Endothelial cell of umbilical vein (primary cell): ENCODE data around the gene FAM47A. TPM values are rescaled to one million over a fixed set of nuclear protein-coding genes. Genes with fewer than 3 reads are reported as not detected.

Experiments used
- Bru-seq: library from RNA; stranded (reverse); fragments of 400-500 nt; gene quantifications from one replicate; lab custom pipeline; 2021; lab: Mats Ljungman, UMichigan
- BruChase-seq, 2 experiments: library from RNA; stranded (reverse); fragments of 400-500 nt; gene quantifications; one replicate each; lab custom pipeline; 2021; lab: Mats Ljungman, UMichigan
- BruUV-seq: library from RNA; stranded (reverse); fragments of 400-500 nt; replicated peaks from 2 replicates; lab custom pipeline; 2021; lab: Mats Ljungman, UMichigan
- CTCF ChIA-PET: fragments of 300-600, 350-600 bp; sonication (Branson Sonifier 250); formaldehyde crosslinking; loops from one replicate; lab custom pipeline; 2021; ENCODE audit warnings: antibody characterized with exemption, inconsistent platforms; lab: Charles Lee
- POLR2A ChIA-PET: fragments of 300-600, 350-600 bp; sonication (Branson Sonifier 250); formaldehyde crosslinking; loops from one replicate; lab custom pipeline; 2021; ENCODE audit warnings: antibody characterized with exemption, inconsistent platforms; lab: Charles Lee
- DNase-seq: peaks from one replicate; pipeline ENCODE4 v3.0.0-alpha.2; 2011; ENCODE audit warnings: low read depth, low spot score
- FAIRE-seq: peaks from 2 replicates; lab custom pipeline; 2011; peaks lifted over from hg19 to GRCh38; lab: Jason Lieb, UNC
- H2AFZ ChIP-seq: 2 replicates; pipeline ENCODE4 v1.6.0; 2012; ENCODE audit warnings: low read depth, low read length, control low read depth, inconsistent platforms
- H3K27ac ChIP-seq: 2 replicates; pipeline ENCODE4 v1.5.1; 2011; ENCODE audit warnings: low read depth, mild to moderate bottlenecking, control low read depth, low read length, moderate library complexity; ENCODE audit not compliant: insufficient read depth
- H3K27me3 ChIP-seq, 2 experiments: 2 replicates each; pipeline versions ENCODE4 v1.6.0 to v1.6.1; 2011; ENCODE audit warnings: low read length in 2 of 2, mixed read lengths in 1 of 2; ENCODE audit not compliant: control insufficient read depth in 2 of 2, insufficient read depth in 2 of 2
- H3K36me3 ChIP-seq, 2 experiments: 2 replicates in 1 of 2; 3 replicates in 1 of 2; pipeline ENCODE4 v1.5.1; 2011; ENCODE audit warnings: low read length in 2 of 2, mild to moderate bottlenecking in 1 of 2, moderate library complexity in 1 of 2; ENCODE audit not compliant: control insufficient read depth in 2 of 2, insufficient read depth in 2 of 2; ENCODE audit errors: extremely low read depth in 1 of 2
- H3K4me1 ChIP-seq: 3 replicates; pipeline ENCODE4 v1.5.1; 2011; ENCODE audit warnings: mild to moderate bottlenecking, low read length; ENCODE audit not compliant: control insufficient read depth, insufficient read depth; ENCODE audit errors: extremely low read depth
- H3K4me2 ChIP-seq: 2 replicates; pipeline ENCODE4 v1.6.1; 2011; ENCODE audit warnings: low read length, control low read depth, mixed read lengths; ENCODE audit not compliant: insufficient read depth
- H3K4me3 ChIP-seq, 3 experiments: fragments of 200-600 bp in 1 of 3; sonication (generic), shearing (Covaris generic) in 1 of 3; replicated peaks in 1 of 3; 2 replicates each; pipeline ENCODE4 v1.5.1; 2011 to 2016; ENCODE audit warnings: control low read depth in 3 of 3, low read length in 3 of 3, mild to moderate bottlenecking in 2 of 3, inconsistent platforms in 1 of 3, low read depth in 1 of 3, moderate library complexity in 1 of 3; ENCODE audit not compliant: insufficient read depth in 1 of 3
- H3K79me2 ChIP-seq: 2 replicates; pipeline ENCODE4 v1.6.0; 2012; ENCODE audit warnings: low read length, inconsistent platforms; ENCODE audit not compliant: control insufficient read depth, insufficient read depth
- H3K9ac ChIP-seq: replicated peaks from 2 replicates; pipeline ENCODE3; 2011; ENCODE audit warnings: low read length, control low read depth; ENCODE audit not compliant: insufficient read depth; ENCODE audit errors: extremely low read depth
- H3K9me1 ChIP-seq: replicated peaks from 3 replicates; pipeline ENCODE4 v1.6.0; 2011; ENCODE audit warnings: mild to moderate bottlenecking, low read length; ENCODE audit not compliant: control insufficient read depth, insufficient read depth; ENCODE audit errors: extremely low read depth
- H3K9me3 ChIP-seq: replicated peaks from 2 replicates; pipeline ENCODE4 v1.5.1; 2012; ENCODE audit warnings: low read length, inconsistent platforms; ENCODE audit not compliant: control insufficient read depth, insufficient read depth
- H4K20me1 ChIP-seq: replicated peaks from 2 replicates; pipeline ENCODE3; 2011; ENCODE audit warnings: mild to moderate bottlenecking, low read length; ENCODE audit not compliant: control insufficient read depth, insufficient read depth; ENCODE audit errors: extremely low read depth
- CTCF ChIP-seq, 2 donors: IDR thresholded peaks; 1 replicate in 1 of 2; 2 replicates in 1 of 2; pipeline ENCODE4 v1.5.1; 2011; ENCODE audit warnings: low read length in 2 of 2, mild to moderate bottlenecking in 2 of 2, moderate library complexity in 2 of 2, control low read depth in 1 of 2, inconsistent platforms in 1 of 2, low read depth in 1 of 2; ENCODE audit not compliant: insufficient read depth in 1 of 2; ENCODE audit errors: extremely low read depth in 1 of 2
- EZH2 ChIP-seq: IDR thresholded peaks from 2 replicates; pipeline ENCODE4 v1.6.1; 2012; ENCODE audit warnings: borderline replicate concordance, low read depth, mild to moderate bottlenecking, moderate library complexity, low read length, inconsistent platforms; ENCODE audit not compliant: severe bottlenecking
- FOS ChIP-seq: IDR thresholded peaks from 2 replicates; pipeline ENCODE4 v1.6.1; 2011; ENCODE audit warnings: mild to moderate bottlenecking, low read length, moderate library complexity, borderline replicate concordance; ENCODE audit not compliant: insufficient read depth
- GATA2 ChIP-seq: IDR thresholded peaks from 2 replicates; pipeline ENCODE4 v1.7.0; 2011; ENCODE audit warnings: low read depth, mild to moderate bottlenecking, moderate library complexity, mixed read lengths, low read length; ENCODE audit not compliant: insufficient read length, insufficient read depth
- JUN ChIP-seq: IDR thresholded peaks from 2 replicates; pipeline ENCODE4 v1.6.1; 2011; ENCODE audit warnings: borderline replicate concordance, low read depth; ENCODE audit not compliant: insufficient read length, insufficient read depth
- MAX ChIP-seq: IDR thresholded peaks from 2 replicates; pipeline ENCODE4 v1.6.1; 2011; ENCODE audit not compliant: insufficient read depth, insufficient read length
- MYC ChIP-seq: IDR thresholded peaks from one replicate; pipeline ENCODE4 v1.6.1; 2011; ENCODE audit warnings: mild to moderate bottlenecking, low read depth, low read length
- POLR2A ChIP-seq: IDR thresholded peaks from 2 replicates; pipeline ENCODE4 v1.6.1; 2012; ENCODE audit warnings: low read depth, mild to moderate bottlenecking, control low read depth, low read length
- POLR2AphosphoS5 ChIP-seq: IDR thresholded peaks from 2 replicates; pipeline ENCODE4 v1.6.1; 2012; ENCODE audit warnings: low read depth, mild to moderate bottlenecking, control low read depth, low read length, moderate library complexity; ENCODE audit not compliant: insufficient read depth
- dilution Hi-C: fragments of 300-500 bp; cut with MboI; formaldehyde crosslinking; loops from one replicate; pipeline ENCODE4 v1.15.0; 2019; ENCODE audit warnings: low sequenced_read_pairs; ENCODE audit not compliant: extremely low pct_ligation_motif_present
- intact Hi-C: fragments of 100-400 bp; cut with micrococcal nuclease; formaldehyde crosslinking; loops from one replicate; pipeline ENCODE4 v1.10.0; 2022
- long read RNA-seq: library from polyadenylated mRNA; stranded (forward); transcript quantifications from one replicate; pipeline ENCODE4 v2.0.0, GENCODE V29; 2021
- polyA minus RNA-seq, 3 experiments: library from RNA; depleted of rRNA, polyadenylated mRNA; stranded (reverse); fragments of >200 nt; gene quantifications; 1 replicate in 1 of 3; 2 replicates in 2 of 3; pipeline ENCODE4 v1.2.3, GENCODE V29; 2011
- polyA plus RNA-seq, 4 experiments: library from polyadenylated mRNA; depleted of rRNA in 3 of 4; stranded (reverse) in 3 of 4; unstranded in 1 of 4; fragments of >200 nt; gene quantifications; 2 replicates each; pipeline versions ENCODE4 v1.2.1 to v1.2.3, GENCODE V29; 2011 to 2012; ENCODE audit warnings: missing spikeins in 1 of 4
- total RNA-seq: library from RNA; stranded (reverse); gene quantifications from 2 replicates; pipeline ENCODE4 v1.2.3, GENCODE V29; 2021

The FAM47A gene
- total RNA-seq (not detected in 2 replicates), polyA plus RNA-seq (not detected in 2 replicates), polyA minus RNA-seq (not detected in 2 replicates), Bru-seq, nascent RNA (not detected), BruChase-seq, experiment 1, labeled RNA remaining after a 6-hour chase (not detected), BruChase-seq, experiment 2, labeled RNA remaining after a 2-hour chase (not detected)
- not detected in 2 replicates for polyA plus RNA-seq (2011; cell fraction: cytosol; rRNA removed)
- polyA plus RNA-seq (2011; cell fraction: nucleus; rRNA removed) = not detected in 2 replicates
- polyA plus RNA-seq (2012) = not detected in 2 replicates
- not detected for polyA minus RNA-seq (2011; cell fraction: cytosol; rRNA and poly(A)+ RNA removed)
- polyA minus RNA-seq (2011; cell fraction: nucleus; rRNA and poly(A)+ RNA removed) = not detected in 2 replicates
- long read RNA-seq = 0 reads

GRCh38 chrX:34132028-34132427 lies at the start of gene FAM47A:
TSS of gene FAM47A (minus strand) at chrX:34132314. CDS start at chrX:34132278, 36 bp downstream.
- ChIA-PET CTCF (no interaction called here), POLR2A (no interaction called here)
- BruUV-seq = no TSS peak
- Histone ChIP-seq H3K4me1 (no peaks in the 10 kb centered on the region), H3K79me2 (no peaks in the 10 kb centered on the region), H3K9me1 (no peaks in the 10 kb centered on the region), H3K4me3 (no peak within 1 kb of the TSS), H4K20me1 (no peaks in the 10 kb centered on the region), H3K27me3 (no peaks in the 10 kb centered on the region), H3K27ac (no peak within 1 kb of the TSS), H3K9ac (no peak within 1 kb of the TSS), H3K36me3 (no peaks in the 10 kb centered on the region), H2AFZ (no peak within 1 kb of the TSS), H3K9me3 (no peaks in the 10 kb centered on the region), H3K4me2 (no peak within 1 kb of the TSS)
- TF ChIP-seq EZH2 = no peak
- no peak for TF ChIP-seq JUN
- no peak for TF ChIP-seq MAX
- no peak for TF ChIP-seq CTCF (IDR thresholded peaks at IDR 0.05; ENCODE audit: extremely low read depth in 1 of 2, insufficient read depth in 1 of 2, low read depth in 1 of 2, low read length in 2 of 2)
- TF ChIP-seq GATA2 = no peak
- no peak for TF ChIP-seq POLR2AphosphoS5
- TF ChIP-seq MYC = no peak
- TF ChIP-seq FOS = no peak
- no peak for TF ChIP-seq POLR2A
- intact Hi-C loops (no loop called here), dilution Hi-C loops (no loop called here)
- FAIRE-seq = no peak
- DNase-seq = no peak
